Stimulated activated naive CD4-positive, alpha-beta T cell treated with Interleukin-2 at 50 U/mL for 16 hours (primary cell): Measurements from ENCODE around the gene UTS2.

Source experiments
- DNase-seq: peaks from one replicate; lab custom pipeline; 2025; lab: John Stamatoyannopoulos, UW

The UTS2 gene, protein sequence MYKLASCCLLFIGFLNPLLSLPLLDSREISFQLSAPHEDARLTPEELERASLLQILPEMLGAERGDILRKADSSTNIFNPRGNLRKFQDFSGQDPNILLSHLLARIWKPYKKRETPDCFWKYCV

GRCh38 chr1:7852804-7853683, at the start of gene UTS2:
UTS2 (minus strand) TSS chr1:7853065; CDS start chr1:7853003, 62 bp downstream.
- no peak for DNase-seq

DNA sequence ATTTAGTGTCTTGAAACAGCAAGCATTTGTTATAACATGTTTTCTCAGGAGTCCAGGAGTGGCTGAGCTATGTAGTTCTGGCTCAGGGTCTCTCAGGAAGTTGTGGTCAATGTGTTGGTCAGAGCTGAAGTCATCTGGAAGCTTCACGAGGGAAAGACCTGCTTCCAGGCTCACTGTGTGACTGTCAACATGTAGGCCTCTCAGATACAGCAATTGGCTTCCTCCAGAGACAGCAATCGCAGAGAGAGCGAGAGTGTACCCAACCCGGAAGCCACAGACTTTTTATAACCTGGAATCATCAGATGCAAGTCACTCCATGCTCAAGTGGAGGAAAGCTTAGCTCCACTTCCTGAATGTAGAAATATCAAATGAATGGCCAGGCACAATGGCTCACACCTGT, 46.9 kb upstream of the UTS2 start:
- DNase-seq, result no peak

DNA sequence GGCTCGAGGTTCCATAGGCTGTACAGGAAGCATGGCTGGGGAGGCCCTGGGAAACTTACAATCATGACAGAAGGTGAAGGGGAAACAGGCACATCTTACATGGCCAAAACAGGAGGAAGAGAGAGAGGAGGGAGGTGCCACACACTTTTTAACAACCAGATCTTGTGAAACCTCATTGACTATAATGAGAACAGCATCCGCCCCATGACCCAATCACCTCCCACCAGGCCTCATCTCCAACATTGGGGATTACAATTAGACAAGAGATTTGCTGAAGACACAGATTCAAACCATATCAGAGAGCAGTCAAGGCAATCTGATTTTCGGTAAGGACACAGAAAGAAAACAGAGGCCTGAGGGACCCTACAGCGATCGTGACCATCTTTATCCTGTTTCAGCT, 46.1 kb upstream of the UTS2 start:
- DNase-seq, result no peak

GRCh38 chr1:7896994-7897393, 44.1 kb upstream of the UTS2 start:
- no peak for DNase-seq

GRCh38 chr1:7893529-7894180, 40.8 kb upstream of the UTS2 start:
- DNase-seq, result no peak

- DNase-seq, result no peak
These were observed 38.9 kb upstream of the UTS2 start for GRCh38 chr1:7891804-7892203.

GRCh38 chr1:7890853-7891252, 38.0 kb upstream of the UTS2 start:
- no peak for DNase-seq

DNA sequence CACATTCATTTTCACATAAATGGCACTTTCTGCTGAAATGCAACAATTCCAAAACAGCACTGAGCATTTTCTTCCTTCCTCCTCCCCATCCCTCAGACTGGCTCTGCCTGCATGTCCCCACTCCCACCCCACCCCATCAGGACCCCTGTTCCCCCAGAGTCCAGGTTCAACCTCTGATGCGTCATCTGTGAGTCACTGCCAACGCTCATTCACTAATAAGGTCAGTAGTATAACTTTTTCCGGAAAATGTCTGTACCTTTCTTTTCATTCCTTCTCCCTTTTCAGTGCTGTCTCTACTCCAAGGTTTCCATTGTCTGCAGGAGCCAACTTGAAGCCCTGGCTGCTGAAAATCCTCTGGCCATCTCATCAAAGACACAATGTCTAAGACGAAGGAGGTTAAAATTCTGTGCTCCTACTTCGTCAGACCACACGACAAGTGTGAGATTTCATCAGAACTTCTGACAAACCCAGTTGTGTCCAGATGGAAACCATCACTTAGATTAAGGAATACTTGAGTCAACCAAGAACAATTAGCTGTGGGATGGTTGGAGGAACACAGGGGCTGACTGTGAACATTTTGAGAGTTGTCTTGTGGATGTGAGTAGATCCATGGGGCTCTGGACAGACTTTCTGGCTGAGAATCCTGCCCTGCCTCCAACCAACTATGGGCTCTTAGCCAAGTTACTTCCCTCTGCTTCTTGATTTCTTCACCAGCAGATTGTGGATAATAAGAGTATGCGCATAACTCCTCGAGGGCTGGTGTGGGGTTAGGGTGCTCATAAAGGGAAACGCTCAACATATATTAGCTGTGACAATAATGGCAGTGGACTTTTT, 35.6 kb upstream of the UTS2 start:
- DNase-seq, result no peak

- no peak for DNase-seq
These were observed 33.5 kb upstream of the UTS2 start for GRCh38 chr1:7886405-7886745.

- no peak for DNase-seq
These were observed 32.9 kb upstream of the UTS2 start for GRCh38 chr1:7885513-7886404.

GRCh38 chr1:7884757-7885156, 31.9 kb upstream of the UTS2 start:
- DNase-seq, result no peak

- DNase-seq, result no peak
These were observed 26.4 kb upstream of the UTS2 start for GRCh38 chr1:7879228-7879627.

DNA sequence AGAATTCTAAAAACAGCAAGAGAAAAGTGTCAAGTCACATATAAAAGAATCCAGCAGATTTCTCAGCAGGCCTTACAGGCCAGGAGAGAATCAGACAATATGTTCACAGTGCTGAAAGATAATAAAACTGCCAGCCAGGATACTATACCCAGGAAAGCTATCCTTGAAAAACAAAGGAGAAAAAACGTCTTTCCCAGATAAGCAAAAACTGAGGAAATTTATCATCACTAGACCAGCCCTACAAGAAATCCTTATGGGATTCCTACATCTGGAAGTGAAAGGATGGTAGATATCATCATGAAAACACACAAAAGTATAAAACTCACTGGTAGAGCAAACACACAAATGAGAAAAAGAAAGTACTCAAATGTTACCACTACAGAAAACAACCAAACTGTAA, 25.2 kb upstream of the UTS2 start:
- no peak for DNase-seq

- no peak for DNase-seq
These were observed 21.2 kb upstream of the UTS2 start for GRCh38 chr1:7873801-7874795.

DNA sequence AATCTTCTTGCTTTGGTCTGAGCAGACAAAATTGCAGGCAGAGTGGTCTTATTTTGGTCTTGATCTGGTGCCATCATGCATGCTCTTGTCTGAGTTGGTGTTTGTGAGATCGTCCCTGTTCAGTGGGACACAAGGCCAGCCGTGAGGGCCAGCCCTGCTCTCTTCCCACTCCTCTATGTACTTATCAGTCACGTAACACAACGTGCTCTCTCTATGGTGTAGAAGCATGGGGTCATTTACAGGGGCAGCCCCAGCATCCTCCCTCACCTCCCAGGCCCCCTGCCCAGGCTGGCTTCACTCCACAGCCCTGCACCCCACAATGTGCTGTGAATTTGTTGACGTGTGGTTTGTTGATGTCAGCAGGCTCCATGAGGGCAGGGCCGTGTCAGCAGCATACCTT, 18.3 kb upstream of the UTS2 start:
- no peak for DNase-seq

- no peak for DNase-seq
These were observed 16.5 kb upstream of the UTS2 start for GRCh38 chr1:7869136-7869920.

- no peak for DNase-seq
These were observed 15.4 kb upstream of the UTS2 start for GRCh38 chr1:7868070-7868780.

DNA sequence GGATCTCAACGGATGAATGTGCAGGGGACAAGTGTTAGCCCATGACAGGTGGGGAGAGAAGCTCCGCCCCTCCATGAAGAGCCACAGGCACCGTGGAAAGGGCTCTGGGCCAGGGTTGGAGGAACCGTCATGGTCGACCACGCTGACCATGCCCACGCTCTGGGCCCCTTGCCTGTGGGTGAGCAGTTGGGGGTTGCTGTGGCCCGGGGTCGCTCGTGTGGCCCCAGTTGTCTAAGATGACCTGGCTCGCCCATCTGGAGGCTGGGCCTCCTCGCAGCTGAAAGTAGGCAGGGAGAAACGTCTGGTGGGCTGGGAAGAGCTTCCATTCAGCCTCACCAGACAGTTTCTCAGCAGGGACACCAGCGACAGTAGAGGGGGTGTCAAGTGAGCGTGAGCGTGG, 13.1 kb upstream of the UTS2 start:
- DNase-seq, result no peak
